ENCODE data around the gene USP44.
"Not testable (repeated sequence)": the region's sequence is repeated elsewhere in the genome, so short reads cannot be mapped to it uniquely, and the experiment has no call there.

USP44 gene

DNA sequence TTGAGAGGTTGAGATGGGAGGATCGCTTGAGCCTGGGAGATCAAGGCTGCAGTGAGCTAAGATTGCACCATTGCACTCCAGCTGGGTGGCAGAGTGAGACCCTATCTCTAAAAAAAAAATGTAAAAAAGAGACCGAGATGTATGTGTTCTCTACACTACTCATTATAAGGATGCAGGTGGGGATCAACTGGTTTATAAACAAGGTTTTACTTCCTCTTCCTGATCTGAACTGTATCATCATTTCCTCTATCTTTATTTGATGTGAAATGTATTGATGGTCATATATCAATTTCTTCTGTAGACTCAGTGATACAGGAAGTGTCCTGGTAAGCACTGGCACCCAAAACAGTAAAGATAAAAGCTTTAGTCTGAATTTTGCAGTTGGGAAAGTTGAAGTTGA, 20.1 kb upstream of the USP44 start:
- DNase-seq (ENCODE audit: low read depth, low spot score) = no peak

DNA sequence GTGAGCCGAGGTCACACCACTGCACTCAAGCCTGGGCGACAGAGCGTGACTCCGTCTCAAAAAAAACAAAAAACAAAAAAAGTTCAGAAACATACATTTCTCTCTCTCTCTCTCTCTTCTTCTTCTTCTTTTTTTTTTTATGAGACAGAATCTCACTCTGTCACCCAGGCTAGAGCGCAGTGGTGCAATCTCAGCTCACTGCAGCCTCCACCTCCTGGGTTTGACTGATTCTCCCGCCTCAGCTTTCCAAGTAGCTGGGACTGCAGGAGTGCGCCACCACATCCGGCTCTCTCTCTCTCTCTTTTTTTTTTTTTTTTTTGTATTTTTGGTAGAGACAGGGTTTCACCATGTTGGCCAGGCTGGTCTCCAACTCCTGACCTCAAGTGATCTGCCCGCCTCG, 16.8 kb upstream of the USP44 start:
- DNase-seq (ENCODE audit: low read depth, low spot score); H3K4me3 ChIP-seq (ENCODE audit: low read depth, low read length); in situ Hi-C loops (cut with HindIII; ENCODE audit: low sequenced_read_pairs): not testable (repeated sequence)

More for the DNA sequence above, 20.1 kb upstream of the USP44 start:
- H3K4me3 ChIP-seq (ENCODE audit: low read depth, low read length) = no peak overlapping the region
- in situ Hi-C loops (cut with HindIII; ENCODE audit: low sequenced_read_pairs) = no loop called here
- TF ChIP-seq, protein P1, sequence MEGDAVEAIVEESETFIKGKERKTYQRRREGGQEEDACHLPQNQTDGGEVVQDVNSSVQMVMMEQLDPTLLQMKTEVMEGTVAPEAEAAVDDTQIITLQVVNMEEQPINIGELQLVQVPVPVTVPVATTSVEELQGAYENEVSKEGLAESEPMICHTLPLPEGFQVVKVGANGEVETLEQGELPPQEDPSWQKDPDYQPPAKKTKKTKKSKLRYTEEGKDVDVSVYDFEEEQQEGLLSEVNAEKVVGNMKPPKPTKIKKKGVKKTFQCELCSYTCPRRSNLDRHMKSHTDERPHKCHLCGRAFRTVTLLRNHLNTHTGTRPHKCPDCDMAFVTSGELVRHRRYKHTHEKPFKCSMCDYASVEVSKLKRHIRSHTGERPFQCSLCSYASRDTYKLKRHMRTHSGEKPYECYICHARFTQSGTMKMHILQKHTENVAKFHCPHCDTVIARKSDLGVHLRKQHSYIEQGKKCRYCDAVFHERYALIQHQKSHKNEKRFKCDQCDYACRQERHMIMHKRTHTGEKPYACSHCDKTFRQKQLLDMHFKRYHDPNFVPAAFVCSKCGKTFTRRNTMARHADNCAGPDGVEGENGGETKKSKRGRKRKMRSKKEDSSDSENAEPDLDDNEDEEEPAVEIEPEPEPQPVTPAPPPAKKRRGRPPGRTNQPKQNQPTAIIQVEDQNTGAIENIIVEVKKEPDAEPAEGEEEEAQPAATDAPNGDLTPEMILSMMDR (IDR thresholded peaks at IDR 0.05; ENCODE audit: low read depth, low read length) = no peak

DNA sequence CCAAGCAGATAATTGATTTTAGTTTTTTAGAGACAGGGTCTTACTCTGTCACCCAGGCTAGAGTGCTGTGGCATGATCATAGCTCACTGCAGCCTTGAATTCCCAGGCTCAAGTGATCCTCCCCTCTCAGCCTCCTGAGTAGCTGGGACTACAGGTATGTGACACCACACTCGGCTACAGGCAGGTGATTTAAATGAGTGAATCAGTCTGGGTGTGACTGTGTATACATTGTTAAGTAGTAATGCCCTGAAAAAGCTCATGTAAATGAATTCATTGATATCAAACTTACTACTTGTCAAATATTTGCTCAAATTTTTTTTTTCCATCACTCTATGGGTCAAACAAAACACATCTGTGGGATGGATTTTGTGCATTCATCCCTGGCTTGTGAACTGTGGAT, 6.3 kb upstream of the USP44 start:
- in situ Hi-C loops (cut with HindIII; ENCODE audit: low sequenced_read_pairs) = no loop called here
- no peak overlapping the region for H3K4me3 ChIP-seq (ENCODE audit: low read depth, low read length)
- TF ChIP-seq, protein P1 (IDR thresholded peaks at IDR 0.05; ENCODE audit: low read depth, low read length) = no peak
- DNase-seq (ENCODE audit: low read depth, low spot score) = no peak

DNA sequence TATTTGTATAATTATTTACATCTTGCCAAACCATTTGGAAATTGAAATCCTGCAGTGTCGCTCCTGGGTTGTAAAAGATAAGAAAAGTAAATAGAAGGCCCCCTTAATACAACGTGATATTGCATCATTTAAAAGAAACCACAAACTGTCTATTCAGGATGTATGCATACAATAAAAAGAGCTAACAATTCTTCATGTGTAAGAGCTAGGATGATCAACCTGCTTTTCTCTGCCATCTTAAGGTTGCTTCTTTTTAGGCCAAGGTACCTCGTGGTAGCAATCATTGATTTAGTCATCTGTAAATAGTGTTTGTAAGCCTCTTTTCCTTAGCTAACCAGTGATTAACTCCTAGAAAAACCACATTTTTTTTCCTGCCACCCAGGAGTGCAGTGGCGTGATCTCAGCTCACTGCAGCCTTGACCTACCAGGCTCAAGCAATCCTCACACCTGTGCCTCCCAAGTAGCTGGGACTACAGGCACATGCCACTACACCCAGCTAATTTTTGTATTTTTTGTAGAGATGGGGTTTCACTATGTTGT, 3.3 kb upstream of the USP44 start:
- TF ChIP-seq, protein P1 (IDR thresholded peaks at IDR 0.05; ENCODE audit: low read depth, low read length) = no peak
- DNase-seq (ENCODE audit: low read depth, low spot score) = no peak

DNA sequence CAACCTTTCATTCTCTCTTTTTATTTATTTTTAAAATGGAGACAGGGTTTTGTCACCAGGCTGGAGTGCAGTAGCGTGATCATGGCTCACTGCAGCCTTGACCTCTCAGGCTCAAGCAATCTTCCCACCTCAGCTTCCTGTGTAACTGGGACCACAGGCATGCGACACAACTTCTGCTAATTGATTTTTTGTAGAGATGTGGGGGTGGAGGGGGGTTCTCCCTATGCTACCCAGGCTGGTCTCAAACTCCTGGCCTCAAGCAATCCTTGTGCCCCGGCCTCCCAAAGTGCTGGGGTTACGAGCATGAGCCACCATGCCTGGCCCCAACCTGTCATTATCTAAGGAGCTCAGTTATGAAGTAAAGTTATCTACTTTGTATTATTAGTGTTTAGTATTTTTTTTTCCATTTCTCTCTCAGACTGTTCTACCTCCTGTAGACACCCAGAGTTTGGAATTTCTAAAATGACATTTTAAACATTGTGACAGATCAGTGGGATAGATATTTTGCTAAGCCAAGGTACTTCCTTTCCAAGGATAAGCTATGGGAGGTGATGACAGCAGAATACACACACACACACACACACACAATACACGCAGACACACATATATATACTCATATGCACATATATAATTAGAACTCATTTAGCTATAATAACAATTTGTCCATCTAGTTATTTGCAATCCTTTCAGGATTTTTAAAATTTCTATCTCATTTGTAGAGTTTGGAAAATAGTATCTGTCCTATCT, 2.1 kb upstream of the USP44 start:
- in situ Hi-C loops (cut with HindIII; ENCODE audit: low sequenced_read_pairs) = no loop called here
- no peak for DNase-seq (ENCODE audit: low read depth, low spot score)
- no peak overlapping the region for H3K4me3 ChIP-seq (ENCODE audit: low read depth, low read length)
- TF ChIP-seq, protein P1 (IDR thresholded peaks at IDR 0.05; ENCODE audit: low read depth, low read length) = no peak

More for the DNA sequence above, 3.3 kb upstream of the USP44 start:
- in situ Hi-C loops (cut with HindIII; ENCODE audit: low sequenced_read_pairs) = no loop called here
- H3K4me3 ChIP-seq (ENCODE audit: low read depth, low read length) = no peak overlapping the region

DNA sequence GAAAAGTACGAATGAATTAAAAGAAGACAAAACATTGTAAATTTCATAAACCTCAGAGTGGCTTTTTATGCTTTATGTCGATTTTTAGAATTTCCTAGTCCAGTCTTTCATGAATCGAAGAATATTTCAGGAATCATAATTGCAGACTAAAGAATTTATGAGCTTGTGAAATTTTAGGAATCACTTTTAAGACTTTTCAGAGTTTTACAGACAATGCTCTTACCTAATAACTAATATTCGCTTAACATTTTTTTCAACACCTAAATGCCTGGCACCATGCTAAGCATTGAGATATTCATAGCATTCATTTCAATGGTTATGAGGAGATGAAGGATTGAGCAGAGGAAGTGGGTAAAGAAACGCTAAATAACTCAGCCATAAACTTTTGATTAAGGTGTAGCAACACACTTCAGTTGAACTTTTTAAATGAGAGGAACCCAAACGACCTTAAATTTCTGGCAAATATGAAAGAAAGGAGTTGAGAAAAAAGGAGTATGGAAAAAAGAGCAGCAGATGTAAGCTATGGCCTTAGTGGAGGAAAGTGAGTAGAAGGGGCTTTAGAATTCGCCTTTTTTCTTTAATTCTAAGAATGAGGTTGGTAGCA, 739 bp upstream of the USP44 start:
- H3K4me3 ChIP-seq (ENCODE audit: low read depth, low read length) = no peak overlapping the region
- in situ Hi-C loops (cut with HindIII; ENCODE audit: low sequenced_read_pairs) = no loop called here
- TF ChIP-seq, protein P1 (IDR thresholded peaks at IDR 0.05; ENCODE audit: low read depth, low read length) = no peak
- no peak for DNase-seq (ENCODE audit: low read depth, low spot score)

Measured in astrocyte of the spinal cord (primary cell).